ENCODE results near the gene ATAD3A.
"Not testable (repeated sequence)": the region's sequence is repeated elsewhere in the genome, so short reads cannot be mapped to it uniquely, and the experiment has no call there.

The ATAD3A gene

GRCh38 chr1:1482856-1483255 is 29.1 kb upstream of the ATAD3A start:
- no peaks in the 10 kb centered on the region for H3F3A ChIP-seq (ENCODE audit: control insufficient read depth, insufficient read depth)
- peaks cover 2% of the 10 kb centered on the region for H3K79me2 ChIP-seq (ENCODE audit: control insufficient read depth, low read length)
- no peak overlapping the region for H3K4me3 ChIP-seq (ENCODE audit: low read length)
- no peak overlapping the region for H3K27ac ChIP-seq (ENCODE audit: low read depth, low read length)
- no peaks in the 10 kb centered on the region for H3K9me2 ChIP-seq (replicated peaks; ENCODE audit: control insufficient read depth, low read length)
- no peak for TF ChIP-seq EZH2phosphoT487 (IDR thresholded peaks at IDR 0.05; ENCODE audit: borderline replicate concordance, low read length)
- TF ChIP-seq, protein P1, sequence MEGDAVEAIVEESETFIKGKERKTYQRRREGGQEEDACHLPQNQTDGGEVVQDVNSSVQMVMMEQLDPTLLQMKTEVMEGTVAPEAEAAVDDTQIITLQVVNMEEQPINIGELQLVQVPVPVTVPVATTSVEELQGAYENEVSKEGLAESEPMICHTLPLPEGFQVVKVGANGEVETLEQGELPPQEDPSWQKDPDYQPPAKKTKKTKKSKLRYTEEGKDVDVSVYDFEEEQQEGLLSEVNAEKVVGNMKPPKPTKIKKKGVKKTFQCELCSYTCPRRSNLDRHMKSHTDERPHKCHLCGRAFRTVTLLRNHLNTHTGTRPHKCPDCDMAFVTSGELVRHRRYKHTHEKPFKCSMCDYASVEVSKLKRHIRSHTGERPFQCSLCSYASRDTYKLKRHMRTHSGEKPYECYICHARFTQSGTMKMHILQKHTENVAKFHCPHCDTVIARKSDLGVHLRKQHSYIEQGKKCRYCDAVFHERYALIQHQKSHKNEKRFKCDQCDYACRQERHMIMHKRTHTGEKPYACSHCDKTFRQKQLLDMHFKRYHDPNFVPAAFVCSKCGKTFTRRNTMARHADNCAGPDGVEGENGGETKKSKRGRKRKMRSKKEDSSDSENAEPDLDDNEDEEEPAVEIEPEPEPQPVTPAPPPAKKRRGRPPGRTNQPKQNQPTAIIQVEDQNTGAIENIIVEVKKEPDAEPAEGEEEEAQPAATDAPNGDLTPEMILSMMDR (IDR thresholded peaks at IDR 0.05; ENCODE audit: low read depth, low read length, poor library complexity, severe bottlenecking): no peak
- H3K36me3 ChIP-seq (ENCODE audit: control insufficient read depth, low read length): peaks cover 53% of the 10 kb centered on the region
- H3K4me2 ChIP-seq (ENCODE audit: low read length): no peak overlapping the region
- no peaks in the 10 kb centered on the region for H3K27me3 ChIP-seq (ENCODE audit: control insufficient read depth, low read length)
- no peaks in the 10 kb centered on the region for H3K4me1 ChIP-seq (ENCODE audit: control insufficient read depth, low read length)
- H3K9me3 ChIP-seq (ENCODE audit: control insufficient read depth, insufficient read depth, low read length): no peaks in the 10 kb centered on the region
- H4K20me1 ChIP-seq (ENCODE audit: control insufficient read depth, insufficient read depth, low read depth, low read length): no peaks in the 10 kb centered on the region

GRCh38 chr1:1483714-1484113 is 28.2 kb upstream of the ATAD3A start:
- H3K27ac ChIP-seq (ENCODE audit: low read depth, low read length): no peak overlapping the region
- no peak overlapping the region for H3K4me3 ChIP-seq (ENCODE audit: low read length)
- peaks cover 56% of the 10 kb centered on the region for H3K36me3 ChIP-seq (ENCODE audit: control insufficient read depth, low read length)
- H4K20me1 ChIP-seq (ENCODE audit: control insufficient read depth, insufficient read depth, low read depth, low read length): no peaks in the 10 kb centered on the region
- TF ChIP-seq EZH2phosphoT487 (IDR thresholded peaks at IDR 0.05; ENCODE audit: borderline replicate concordance, low read length): no peak
- no peak overlapping the region for H3K4me2 ChIP-seq (ENCODE audit: low read length)
- H3K79me2 ChIP-seq (ENCODE audit: control insufficient read depth, low read length): no peaks in the 10 kb centered on the region; the same call in 1 of the 2 replicates
- no peaks in the 10 kb centered on the region for H3K9me3 ChIP-seq (ENCODE audit: control insufficient read depth, insufficient read depth, low read length)
- no peaks in the 10 kb centered on the region for H3K27me3 ChIP-seq (ENCODE audit: control insufficient read depth, low read length)
- no peaks in the 10 kb centered on the region for H3F3A ChIP-seq (ENCODE audit: control insufficient read depth, insufficient read depth)
- H3K4me1 ChIP-seq (ENCODE audit: control insufficient read depth, low read length): no peaks in the 10 kb centered on the region
- no peaks in the 10 kb centered on the region for H3K9me2 ChIP-seq (replicated peaks; ENCODE audit: control insufficient read depth, low read length)

DNA sequence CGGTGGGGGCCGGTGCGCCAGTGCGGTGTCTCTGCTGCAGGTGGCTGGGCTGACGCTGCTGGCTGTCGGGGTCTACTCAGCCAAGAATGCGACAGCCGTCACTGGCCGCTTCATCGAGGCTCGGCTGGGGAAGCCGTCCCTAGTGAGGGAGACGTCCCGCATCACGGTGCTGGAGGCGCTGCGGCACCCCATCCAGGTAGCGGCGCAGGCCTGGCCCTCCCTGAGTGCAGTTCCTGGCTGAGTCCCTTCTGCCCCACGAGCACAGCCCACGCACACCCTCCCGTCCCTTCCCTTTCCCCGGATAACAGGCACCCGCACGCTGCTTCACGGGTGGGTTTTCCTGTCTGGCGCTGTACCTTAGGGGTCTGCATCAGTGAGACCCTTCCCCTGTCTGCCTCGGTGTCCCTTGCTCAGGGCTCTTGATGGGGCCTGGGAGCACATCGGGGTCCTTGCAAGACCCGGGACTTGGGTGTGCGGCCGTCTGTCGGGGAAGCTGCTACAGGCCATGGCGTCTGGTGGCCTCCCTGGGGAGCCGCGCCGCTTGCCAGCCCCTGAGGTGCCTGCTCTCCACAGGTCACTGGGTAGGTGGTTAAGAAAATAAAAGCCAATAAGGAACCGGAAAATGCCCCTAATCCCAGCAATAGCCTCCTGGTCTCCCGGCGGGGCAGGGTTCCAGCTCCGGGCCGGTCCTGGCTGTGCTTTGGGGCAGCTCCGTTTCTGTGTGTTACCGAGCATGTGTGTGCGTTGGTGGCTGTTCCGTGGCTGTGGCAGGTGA is 26.8 kb upstream of the ATAD3A start:
- not testable (repeated sequence) for H3K27ac ChIP-seq (ENCODE audit: low read depth, low read length); H3K27me3 ChIP-seq (ENCODE audit: control insufficient read depth, low read length); H3K4me3 ChIP-seq (ENCODE audit: low read length); H3K9me2 ChIP-seq (replicated peaks; ENCODE audit: control insufficient read depth, low read length); H4K20me1 ChIP-seq (ENCODE audit: control insufficient read depth, insufficient read depth, low read depth, low read length); H3K4me1 ChIP-seq (ENCODE audit: control insufficient read depth, low read length); H3K79me2 ChIP-seq (ENCODE audit: control insufficient read depth, low read length); H3K4me2 ChIP-seq (ENCODE audit: low read length); H3F3A ChIP-seq (ENCODE audit: control insufficient read depth, insufficient read depth); H3K9me3 ChIP-seq (ENCODE audit: control insufficient read depth, insufficient read depth, low read length)
- H3K36me3 ChIP-seq (ENCODE audit: control insufficient read depth, low read length): peaks cover 63% of the 10 kb centered on the region

- H3K4me1 ChIP-seq (ENCODE audit: control insufficient read depth, low read length); H3K9me2 ChIP-seq (replicated peaks; ENCODE audit: control insufficient read depth, low read length); H3K4me3 ChIP-seq (ENCODE audit: low read length); H4K20me1 ChIP-seq (ENCODE audit: control insufficient read depth, insufficient read depth, low read depth, low read length); H3K27ac ChIP-seq (ENCODE audit: low read depth, low read length); H3K27me3 ChIP-seq (ENCODE audit: control insufficient read depth, low read length); H3K9me3 ChIP-seq (ENCODE audit: control insufficient read depth, insufficient read depth, low read length); H3K4me2 ChIP-seq (ENCODE audit: low read length); H3F3A ChIP-seq (ENCODE audit: control insufficient read depth, insufficient read depth); H3K79me2 ChIP-seq (ENCODE audit: control insufficient read depth, low read length): not testable (repeated sequence)
- peaks cover 69% of the 10 kb centered on the region for H3K36me3 ChIP-seq (ENCODE audit: control insufficient read depth, low read length)
Measured at GRCh38 chr1:1485755-1486317, 26.1 kb upstream of the ATAD3A start.

DNA sequence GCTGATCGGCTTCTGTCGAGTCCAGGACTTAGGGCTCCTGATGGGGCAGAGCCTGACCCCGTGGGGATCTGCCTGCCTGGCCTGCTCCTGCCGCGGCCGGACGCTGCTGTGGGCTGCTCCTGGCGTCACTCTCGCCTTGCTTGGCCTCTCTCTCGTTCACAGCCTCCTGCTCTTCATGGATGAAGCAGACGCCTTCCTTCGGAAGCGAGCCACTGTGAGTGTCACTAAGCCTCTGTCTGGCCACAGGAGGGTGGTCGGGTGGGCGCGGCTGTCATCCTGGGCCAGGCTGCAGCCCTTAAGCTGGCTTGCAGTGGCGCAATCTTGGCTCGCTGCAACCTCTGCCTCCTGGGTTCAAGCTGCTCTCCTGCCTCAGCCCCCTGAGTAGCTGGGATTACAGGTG is 24.3 kb upstream of the ATAD3A start:
- H3K36me3 ChIP-seq (ENCODE audit: control insufficient read depth, low read length): peaks cover 77% of the 10 kb centered on the region
- TF ChIP-seq, protein P1 (IDR thresholded peaks at IDR 0.05; ENCODE audit: low read depth, low read length, poor library complexity, severe bottlenecking): no peak
- no peak for TF ChIP-seq EZH2phosphoT487 (IDR thresholded peaks at IDR 0.05; ENCODE audit: borderline replicate concordance, low read length)
- H3K27me3 ChIP-seq (ENCODE audit: control insufficient read depth, low read length): no peaks in the 10 kb centered on the region
- no peaks in the 10 kb centered on the region for H3K9me2 ChIP-seq (replicated peaks; ENCODE audit: control insufficient read depth, low read length)
- H3K4me2 ChIP-seq (ENCODE audit: low read length): no peak overlapping the region
- no peaks in the 10 kb centered on the region for H3F3A ChIP-seq (ENCODE audit: control insufficient read depth, insufficient read depth)
- no peaks in the 10 kb centered on the region for H4K20me1 ChIP-seq (ENCODE audit: control insufficient read depth, insufficient read depth, low read depth, low read length)
- H3K4me3 ChIP-seq (ENCODE audit: low read length): no peak overlapping the region
- H3K4me1 ChIP-seq (ENCODE audit: control insufficient read depth, low read length): no peaks in the 10 kb centered on the region
- H3K79me2 ChIP-seq (ENCODE audit: control insufficient read depth, low read length): no peaks in the 10 kb centered on the region
- H3K9me3 ChIP-seq (ENCODE audit: control insufficient read depth, insufficient read depth, low read length): peaks cover 7% of the 10 kb centered on the region; the same call in 1 of the 2 replicates
- no peak overlapping the region for H3K27ac ChIP-seq (ENCODE audit: low read depth, low read length)
